ENCODE data around the gene ZNF653. TPM values are rescaled to one million over a fixed set of nuclear protein-coding genes. Genes with fewer than 3 reads are reported as not detected.

Gene ZNF653
- total RNA-seq, 1 donor from 2014 or later: 14.1 TPM

DNA sequence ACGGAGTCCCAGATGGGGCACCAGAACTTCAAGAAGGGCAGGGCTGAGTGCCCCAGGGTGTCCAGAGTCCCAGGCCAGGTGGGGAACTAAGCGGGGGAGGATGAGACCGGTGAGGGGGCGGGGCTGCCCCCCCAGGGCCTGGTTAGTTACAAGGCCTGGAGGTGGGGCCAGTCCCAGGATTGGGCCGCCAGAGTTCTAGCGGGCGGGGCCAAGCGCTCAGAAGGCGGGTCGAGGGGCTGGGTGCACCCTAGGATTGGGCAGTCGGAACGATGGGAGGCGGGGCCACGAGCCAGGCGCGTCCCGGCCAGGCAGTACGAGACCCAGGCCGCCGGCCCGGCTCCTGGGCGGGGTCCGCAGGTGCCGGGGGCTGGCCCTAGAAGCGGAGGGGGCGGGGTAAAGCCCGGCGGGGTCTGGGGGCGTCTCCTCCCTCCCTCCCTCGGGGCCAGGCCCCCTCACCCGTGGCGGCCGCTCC, 571 bp downstream of the ZNF653 start:
- Mint-ChIP-seq H3K27ac (peak overlapping the region; percentile 95), H3K4me3 (peak overlapping the region; percentile 92), H3K9me3 (no peaks in the 10 kb centered on the region), H3K27me3 (no peaks in the 10 kb centered on the region), H3K36me3 (ENCODE audit: low read depth) (peaks cover 10% of the 10 kb centered on the region), H3K4me1 (peaks cover 18% of the 10 kb centered on the region)
- DNase-seq (peak; percentile 97), ATAC-seq (ENCODE audit: low read depth) (peak; percentile 93)
- CTCF ChIA-PET: interaction anchor here (0.6 kb wide), 1 partner anchor 23 kb away, joined by 3 read pairs; no protein-coding TSS in a partner anchor
- intact Hi-C loops (cut with micrococcal nuclease): loop anchor here (1.0 to 2.0 kb wide), 10 partner anchors 23 to 634 kb away; partner anchors contain the start of genes CARM1, CCDC159, ECSIT and ELOF1
- TF ChIP-seq CTCF (IDR thresholded peaks at IDR 0.05): no peak
- POLR2A ChIA-PET: interaction anchor here (0.8 to 2.1 kb wide), 3 partner anchors 54 to 130 kb away, joined by 3 to 8 read pairs (median 7); partner anchors contain the start of gene ELOF1

DNA sequence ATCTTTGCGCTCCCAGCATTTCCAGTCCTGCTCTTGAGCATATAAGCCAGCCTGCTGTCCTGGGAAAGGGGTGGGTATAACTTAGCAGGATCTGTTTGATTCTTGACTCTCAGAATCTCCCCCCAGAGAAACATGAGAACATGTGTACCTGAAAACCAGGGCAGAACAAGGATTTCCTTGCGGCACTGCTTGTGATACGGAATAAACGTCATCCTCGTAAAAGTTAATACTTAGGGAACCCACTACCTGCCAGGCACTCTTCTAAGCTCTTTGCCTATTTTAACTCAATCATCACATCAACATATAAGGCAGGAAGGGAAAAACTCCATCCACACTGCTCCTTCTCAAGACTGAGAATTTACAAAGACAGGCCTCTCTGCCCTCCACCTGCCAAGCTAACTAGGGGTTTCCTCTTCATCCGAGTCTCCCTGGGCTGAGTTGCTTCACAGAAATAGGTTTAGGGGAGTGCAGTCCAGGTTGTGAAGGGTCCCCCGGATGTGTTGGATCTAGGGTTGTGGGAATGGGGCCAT, 1.1 kb downstream of the ZNF653 start:
- intact Hi-C loops (cut with micrococcal nuclease): loop anchor here (1.0 to 2.0 kb wide), 10 partner anchors 22 to 634 kb away; partner anchors contain the start of genes CARM1, CCDC159, ECSIT and ELOF1
- Mint-ChIP-seq H3K4me1 (peaks cover 18% of the 10 kb centered on the region), H3K36me3 (ENCODE audit: low read depth) (peaks cover 13% of the 10 kb centered on the region), H3K9me3 (no peaks in the 10 kb centered on the region), H3K27ac (peak overlapping the region; percentile 83), H3K27me3 (no peaks in the 10 kb centered on the region), H3K4me3 (peak overlapping the region; percentile 92)
- POLR2A ChIA-PET: interaction anchor here (1.8 kb wide), 1 partner anchor 129 kb away, joined by 8 read pairs; no protein-coding TSS in a partner anchor
- no peak for TF ChIP-seq CTCF (IDR thresholded peaks at IDR 0.05)
- DNase-seq (no peak), ATAC-seq (ENCODE audit: low read depth) (no peak)
- CTCF ChIA-PET: no interaction called here

DNA sequence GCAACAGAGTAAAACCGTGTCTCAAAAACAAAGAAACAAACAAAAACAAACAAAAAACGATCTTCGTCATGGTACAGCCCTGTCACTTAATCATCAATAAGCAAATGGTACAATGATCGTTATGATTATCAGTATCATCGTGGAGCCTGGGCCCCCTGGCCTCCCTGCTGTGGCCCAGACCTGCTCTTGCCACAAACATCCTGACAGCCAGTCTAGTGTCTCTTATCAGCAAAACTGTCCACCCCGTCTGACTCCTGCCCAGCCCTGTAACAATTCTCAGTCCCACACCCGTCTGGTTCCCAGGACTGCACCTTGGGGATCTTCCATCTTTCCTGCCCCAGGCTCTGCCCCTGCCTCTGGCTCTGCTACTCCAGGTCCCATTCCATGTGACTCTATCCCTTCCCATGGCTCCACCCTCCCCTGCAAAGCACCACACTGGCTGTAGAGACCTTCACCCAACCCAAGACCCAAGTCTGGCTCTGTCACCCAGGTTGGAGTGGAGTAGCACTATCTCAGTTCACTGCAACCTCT, 5.7 kb downstream of the ZNF653 start:
- intact Hi-C loops (cut with micrococcal nuclease): no loop called here
- Mint-ChIP-seq H3K36me3 (ENCODE audit: low read depth) (peaks cover 24% of the 10 kb centered on the region), H3K27me3 (no peaks in the 10 kb centered on the region), H3K27ac (no peak overlapping the region), H3K4me1 (peaks cover 5% of the 10 kb centered on the region), H3K4me3 (no peak overlapping the region), H3K9me3 (no peaks in the 10 kb centered on the region)
- no peak for TF ChIP-seq CTCF (IDR thresholded peaks at IDR 0.05)
- ChIA-PET POLR2A (no interaction called here), CTCF (no interaction called here)
- DNase-seq (no peak), ATAC-seq (ENCODE audit: low read depth) (no peak)

GRCh38 chr19:11499220-11499726, 6.4 kb downstream of the ZNF653 start:
- no peak for TF ChIP-seq CTCF (IDR thresholded peaks at IDR 0.05)
- ChIA-PET POLR2A (no interaction called here), CTCF (no interaction called here)
- Mint-ChIP-seq H3K9me3 (no peaks in the 10 kb centered on the region), H3K4me3 (no peak overlapping the region), H3K4me1 (no peaks in the 10 kb centered on the region), H3K27ac (no peak overlapping the region), H3K36me3 (ENCODE audit: low read depth) (peaks cover 25% of the 10 kb centered on the region), H3K27me3 (no peaks in the 10 kb centered on the region)
- no peak for ATAC-seq (ENCODE audit: low read depth)
- intact Hi-C loops (cut with micrococcal nuclease): no loop called here
- no peak for DNase-seq
